ENCODE data around the gene PABPN1. TPM values are rescaled to one million over a fixed set of nuclear protein-coding genes. Genes with fewer than 3 reads are reported as not detected.

Gene PABPN1
- total and polyA plus RNA-seq, 2 of the 13 experiments (the other 11 are each of a cell fraction or from before 2014, with no cell fraction given): 233 to 524 TPM

DNA sequence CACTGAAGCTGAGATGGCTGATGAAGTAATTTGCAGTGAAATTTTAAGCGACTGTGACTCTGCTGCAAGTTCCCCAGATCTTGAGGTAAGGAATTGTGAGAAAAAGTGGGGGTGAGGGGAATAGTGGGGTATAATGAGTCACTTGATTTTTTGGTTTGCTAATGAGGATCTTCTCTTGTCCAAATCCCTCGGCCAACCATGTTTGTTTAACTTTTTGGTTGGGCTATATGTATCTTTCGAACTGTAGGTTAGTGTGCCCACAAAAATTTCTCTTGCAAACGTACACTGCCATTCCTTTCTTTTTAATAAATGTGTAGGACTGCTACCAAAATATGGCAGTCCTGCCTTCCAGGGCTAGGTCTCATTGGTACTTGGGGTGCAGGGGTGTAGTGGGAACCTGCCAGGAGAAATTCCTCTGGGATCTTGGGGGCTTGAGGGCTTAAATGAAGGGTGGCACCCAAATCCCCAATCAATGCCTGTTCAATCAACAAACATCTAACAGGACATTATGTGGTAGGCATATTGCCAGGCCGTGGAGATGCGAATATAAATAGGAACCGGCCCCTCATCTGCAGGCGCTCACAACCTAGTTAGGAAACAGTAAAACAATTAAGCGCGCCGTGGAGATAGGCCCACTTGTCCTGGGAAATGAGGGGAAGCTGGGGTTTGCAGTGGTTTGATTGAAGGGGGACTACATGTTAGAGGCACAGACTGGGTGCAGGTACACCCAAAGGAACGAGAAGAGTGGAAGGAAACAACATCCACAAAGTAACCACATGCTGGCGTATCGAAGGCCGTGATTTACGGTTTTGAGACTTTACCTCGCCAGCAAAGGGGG is 1.3 kb upstream of the PABPN1 start (continued):
- TF ChIP-seq SPEN (CRISPR knock-in tag; IDR thresholded peaks at IDR 0.05; ENCODE audit: low read depth): no peak
- TF ChIP-seq ZNF703 (CRISPR knock-in tag; IDR thresholded peaks at IDR 0.05; ENCODE audit: borderline replicate concordance): 0 out of 2 replicates have a peak, but pooled peaks have one; percentile 47
- TF ChIP-seq ZNF563 (CRISPR knock-in tag; IDR thresholded peaks at IDR 0.05): no peak
- TF ChIP-seq HNRNPL (IDR thresholded peaks at IDR 0.05; ENCODE audit: low read depth, low read length): no peak
- TF ChIP-seq NR3C1 (CRISPR knock-in tag; IDR thresholded peaks at IDR 0.05): no peak
- no peak for TF ChIP-seq CAMTA2 (CRISPR knock-in tag; IDR thresholded peaks at IDR 0.05; ENCODE audit: borderline replicate concordance)
- TF ChIP-seq, protein P1, sequence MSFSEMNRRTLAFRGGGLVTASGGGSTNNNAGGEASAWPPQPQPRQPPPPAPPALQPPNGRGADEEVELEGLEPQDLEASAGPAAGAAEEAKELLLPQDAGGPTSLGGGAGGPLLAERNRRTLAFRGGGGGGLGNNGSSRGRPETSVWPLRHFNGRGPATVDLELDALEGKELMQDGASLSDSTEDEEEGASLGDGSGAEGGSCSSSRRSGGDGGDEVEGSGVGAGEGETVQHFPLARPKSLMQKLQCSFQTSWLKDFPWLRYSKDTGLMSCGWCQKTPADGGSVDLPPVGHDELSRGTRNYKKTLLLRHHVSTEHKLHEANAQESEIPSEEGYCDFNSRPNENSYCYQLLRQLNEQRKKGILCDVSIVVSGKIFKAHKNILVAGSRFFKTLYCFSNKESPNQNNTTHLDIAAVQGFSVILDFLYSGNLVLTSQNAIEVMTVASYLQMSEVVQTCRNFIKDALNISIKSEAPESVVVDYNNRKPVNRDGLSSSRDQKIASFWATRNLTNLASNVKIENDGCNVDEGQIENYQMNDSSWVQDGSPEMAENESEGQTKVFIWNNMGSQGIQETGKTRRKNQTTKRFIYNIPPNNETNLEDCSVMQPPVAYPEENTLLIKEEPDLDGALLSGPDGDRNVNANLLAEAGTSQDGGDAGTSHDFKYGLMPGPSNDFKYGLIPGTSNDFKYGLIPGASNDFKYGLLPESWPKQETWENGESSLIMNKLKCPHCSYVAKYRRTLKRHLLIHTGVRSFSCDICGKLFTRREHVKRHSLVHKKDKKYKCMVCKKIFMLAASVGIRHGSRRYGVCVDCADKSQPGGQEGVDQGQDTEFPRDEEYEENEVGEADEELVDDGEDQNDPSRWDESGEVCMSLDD (CRISPR knock-in tag; IDR thresholded peaks at IDR 0.05; ENCODE audit: borderline replicate concordance): no peak
- TF ChIP-seq ZNF557 (CRISPR knock-in tag; IDR thresholded peaks at IDR 0.05): 0 out of 2 replicates have a peak, but pooled peaks have one; percentile 68
- TF ChIP-seq KDM5A (IDR thresholded peaks at IDR 0.05; ENCODE audit: borderline replicate concordance, low read length): no peak
- TF ChIP-seq, protein P2, sequence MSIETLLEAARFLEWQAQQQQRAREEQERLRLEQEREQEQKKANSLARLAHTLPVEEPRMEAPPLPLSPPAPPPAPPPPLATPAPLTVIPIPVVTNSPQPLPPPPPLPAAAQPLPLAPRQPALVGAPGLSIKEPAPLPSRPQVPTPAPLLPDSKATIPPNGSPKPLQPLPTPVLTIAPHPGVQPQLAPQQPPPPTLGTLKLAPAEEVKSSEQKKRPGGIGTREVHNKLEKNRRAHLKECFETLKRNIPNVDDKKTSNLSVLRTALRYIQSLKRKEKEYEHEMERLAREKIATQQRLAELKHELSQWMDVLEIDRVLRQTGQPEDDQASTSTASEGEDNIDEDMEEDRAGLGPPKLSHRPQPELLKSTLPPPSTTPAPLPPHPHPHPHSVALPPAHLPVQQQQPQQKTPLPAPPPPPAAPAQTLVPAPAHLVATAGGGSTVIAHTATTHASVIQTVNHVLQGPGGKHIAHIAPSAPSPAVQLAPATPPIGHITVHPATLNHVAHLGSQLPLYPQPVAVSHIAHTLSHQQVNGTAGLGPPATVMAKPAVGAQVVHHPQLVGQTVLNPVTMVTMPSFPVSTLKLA (IDR thresholded peaks at IDR 0.05): no peak
- TF ChIP-seq ZNF615 (CRISPR knock-in tag; IDR thresholded peaks at IDR 0.05; ENCODE audit: borderline replicate concordance): peak; percentile 88
- no peak for TF ChIP-seq ZNF83 (CRISPR knock-in tag; IDR thresholded peaks at IDR 0.05; ENCODE audit: borderline replicate concordance)
- no peak for TF ChIP-seq PHF21A (CRISPR knock-in tag; IDR thresholded peaks at IDR 0.05)
- no peak for TF ChIP-seq HMGA1 (CRISPR knock-in tag; conservative IDR thresholded peaks at IDR 0.05)
- peak; percentile 75 for TF ChIP-seq GFI1 (CRISPR knock-in tag; IDR thresholded peaks at IDR 0.05; ENCODE audit: borderline replicate concordance)
- TF ChIP-seq NKX3-1 (CRISPR knock-in tag; IDR thresholded peaks at IDR 0.05): no peak
- no peak for TF ChIP-seq POLR2G (IDR thresholded peaks at IDR 0.05; ENCODE audit: low read depth, low read length)
- TF ChIP-seq KMT2A (CRISPR knock-in tag; IDR thresholded peaks at IDR 0.05): no peak
- TF ChIP-seq SOX13 (IDR thresholded peaks at IDR 0.05): peak; percentile 22; the same call in 1 of the 2 replicates
- TF ChIP-seq SOX13 (CRISPR knock-in tag; conservative IDR thresholded peaks at IDR 0.05 in 1 of 2, IDR thresholded peaks at IDR 0.05 in 1 of 2): 0 out of 4 replicates have a peak, but pooled peaks of 1 of the 2 experiments have one; percentile 69
- TF ChIP-seq, protein P3, sequence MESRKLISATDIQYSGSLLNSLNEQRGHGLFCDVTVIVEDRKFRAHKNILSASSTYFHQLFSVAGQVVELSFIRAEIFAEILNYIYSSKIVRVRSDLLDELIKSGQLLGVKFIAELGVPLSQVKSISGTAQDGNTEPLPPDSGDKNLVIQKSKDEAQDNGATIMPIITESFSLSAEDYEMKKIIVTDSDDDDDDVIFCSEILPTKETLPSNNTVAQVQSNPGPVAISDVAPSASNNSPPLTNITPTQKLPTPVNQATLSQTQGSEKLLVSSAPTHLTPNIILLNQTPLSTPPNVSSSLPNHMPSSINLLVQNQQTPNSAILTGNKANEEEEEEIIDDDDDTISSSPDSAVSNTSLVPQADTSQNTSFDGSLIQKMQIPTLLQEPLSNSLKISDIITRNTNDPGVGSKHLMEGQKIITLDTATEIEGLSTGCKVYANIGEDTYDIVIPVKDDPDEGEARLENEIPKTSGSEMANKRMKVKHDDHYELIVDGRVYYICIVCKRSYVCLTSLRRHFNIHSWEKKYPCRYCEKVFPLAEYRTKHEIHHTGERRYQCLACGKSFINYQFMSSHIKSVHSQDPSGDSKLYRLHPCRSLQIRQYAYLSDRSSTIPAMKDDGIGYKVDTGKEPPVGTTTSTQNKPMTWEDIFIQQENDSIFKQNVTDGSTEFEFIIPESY (CRISPR knock-in tag; IDR thresholded peaks at IDR 0.05): peak; percentile 93; the same call in 1 of the 2 replicates
- TF ChIP-seq MZF1 (CRISPR knock-in tag; IDR thresholded peaks at IDR 0.05; ENCODE audit: borderline replicate concordance): peak; percentile 83; the same call in 1 of the 2 replicates
- no peak for TF ChIP-seq ZNF367 (CRISPR knock-in tag; IDR thresholded peaks at IDR 0.05; ENCODE audit: borderline replicate concordance)
- no peak for TF ChIP-seq ATF1 (CRISPR knock-in tag; IDR thresholded peaks at IDR 0.05)
